Lung (tissue), 12 donors: ENCODE results near the gene OAS2. TPM values are rescaled to one million over a fixed set of nuclear protein-coding genes. Genes with fewer than 3 reads are reported as not detected.

Source experiments
- ATAC-seq: fragments of 200-7000 bp; cut with Tn5 transposase; one replicate; pipeline ENCODE4 v1.9.1; 2020; ENCODE audit warnings: moderate number of reproducible peaks; ENCODE audit not compliant: insufficient read depth, low FRiP score
- DNase-seq, 3 donors: peaks; one replicate each; pipeline ENCODE4 v3.0.0-alpha.2; 2013 to 2017
- H3K27ac ChIP-seq, 2 donors: one replicate each; pipeline ENCODE4 v1.5.1; 2013; ENCODE audit warnings: mild to moderate bottlenecking in 2 of 2, moderate library complexity in 2 of 2, control low read depth in 1 of 2, inconsistent platforms in 1 of 2, low read depth in 1 of 2, low read length in 1 of 2
- H3K27me3 ChIP-seq, 3 donors: one replicate each; pipeline ENCODE4 v1.5.1; 2013; ENCODE audit warnings: low read length in 2 of 3; ENCODE audit not compliant: control insufficient read depth in 3 of 3, insufficient read depth in 3 of 3
- H3K36me3 ChIP-seq, 4 donors: one replicate each; pipeline ENCODE4 v1.5.1; 2013; ENCODE audit warnings: low read length in 4 of 4, mild to moderate bottlenecking in 1 of 4, moderate library complexity in 1 of 4; ENCODE audit not compliant: control insufficient read depth in 4 of 4, insufficient read depth in 4 of 4
- H3K4me1 ChIP-seq, 5 donors: one replicate each; pipeline ENCODE4 v1.5.1; 2013; ENCODE audit warnings: low read length in 5 of 5, mild to moderate bottlenecking in 2 of 5, moderate library complexity in 1 of 5; ENCODE audit not compliant: control insufficient read depth in 5 of 5, insufficient read depth in 5 of 5
- H3K4me3 ChIP-seq: one replicate; pipeline ENCODE4 v1.5.1; 2013; ENCODE audit warnings: mild to moderate bottlenecking, control low read depth, moderate library complexity
- H3K9ac ChIP-seq, 2 donors: one replicate each; pipeline ENCODE4 v1.5.1; 2013; ENCODE audit warnings: low read length in 2 of 2, control low read depth in 1 of 2; ENCODE audit not compliant: insufficient read depth in 1 of 2
- H3K9me3 ChIP-seq, 4 donors: one replicate each; pipeline ENCODE4 v1.5.1; 2013; ENCODE audit warnings: low read length in 3 of 4, mild to moderate bottlenecking in 1 of 4, moderate library complexity in 1 of 4; ENCODE audit not compliant: control insufficient read depth in 4 of 4, insufficient read depth in 3 of 4
- WGBS, 2 donors: extraction: QIAGEN DNeasy Blood & Tissue Kit; methylation state at CpG; one replicate each; pipeline ENCODE4 v1.1.7; 2013; 5-methylcytosine and 5-hydroxymethylcytosine counted together
- polyA plus RNA-seq, 2 donors: library from polyadenylated mRNA; stranded (reverse); fragments of 200-250 nt; gene quantifications; one replicate each; pipeline ENCODE4 v1.2.1, GENCODE V29; 2013
- total RNA-seq, 2 donors: library from RNA; depleted of rRNA in 1 of 2; stranded (reverse); fragments of >200 nt in 1 of 2; gene quantifications; one replicate each; pipeline ENCODE4 v1.2.1, GENCODE V29; 2014 to 2021
- TF ChIP-seq, protein P1 (sequence below): IDR thresholded peaks from 2 replicates; pipeline ENCODE4 v1.5.1; 2012; ENCODE audit warnings: mild to moderate bottlenecking; ENCODE audit errors: control extremely low read depth, extremely low read depth
- donor health status: control.
- donor health status: control.
- donor health status: Bipolar disorder and iron deficiency.
- donor health status: healthy.
- donor health status: DM: yes; HTN: yes; CAD: no.

OAS2 gene
- total and polyA plus RNA-seq, 4 donors = 9.8 to 25.9 (median 16.1) TPM

DNA sequence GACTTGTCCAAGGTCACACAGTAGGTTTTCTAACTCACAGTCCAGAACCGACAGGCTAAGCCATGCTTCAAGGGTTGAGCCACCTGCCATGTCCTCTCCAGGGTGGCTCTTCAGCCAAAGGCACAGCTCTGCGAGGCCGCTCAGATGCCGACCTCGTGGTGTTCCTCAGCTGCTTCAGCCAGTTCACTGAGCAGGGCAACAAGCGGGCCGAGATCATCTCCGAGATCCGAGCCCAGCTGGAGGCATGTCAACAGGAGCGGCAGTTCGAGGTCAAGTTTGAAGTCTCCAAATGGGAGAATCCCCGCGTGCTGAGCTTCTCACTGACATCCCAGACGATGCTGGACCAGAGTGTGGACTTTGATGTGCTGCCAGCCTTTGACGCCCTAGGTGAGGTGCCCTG lies 12.7 kb upstream of the OAS2 start:
- WGBS, 2 donors = 93 to 95% methylated on average over 15 of the region's 15 CpGs
- H3K4me1 ChIP-seq = peaks cover 0 to 2% (median 0%) of the 10 kb centered on the region in 5 donors

DNA sequence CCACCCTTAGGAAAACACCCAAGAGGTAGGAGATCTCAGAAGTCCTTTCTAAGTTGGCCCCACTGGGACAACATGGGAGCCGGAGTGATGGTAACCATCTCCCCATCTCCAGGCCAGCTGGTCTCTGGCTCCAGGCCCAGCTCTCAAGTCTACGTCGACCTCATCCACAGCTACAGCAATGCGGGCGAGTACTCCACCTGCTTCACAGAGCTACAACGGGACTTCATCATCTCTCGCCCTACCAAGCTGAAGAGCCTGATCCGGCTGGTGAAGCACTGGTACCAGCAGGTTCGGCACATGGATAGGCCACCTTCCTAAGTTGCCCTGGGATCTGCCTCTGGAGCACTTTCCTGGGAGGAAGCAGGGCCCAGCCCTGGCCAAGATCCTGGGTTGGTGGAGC lies 11.0 kb upstream of the OAS2 start:
- Histone ChIP-seq H3K9me3 (peaks cover 0 to 2% (median 0%) of the 10 kb centered on the region in 4 donors), H3K4me3 (no peak overlapping the region), H3K4me1 (peaks cover 0 to 8% (median 0%) of the 10 kb centered on the region in 5 donors), H3K9ac (no peak overlapping the region), H3K27ac (no peak overlapping the region), H3K27me3 (no peaks in the 10 kb centered on the region), H3K36me3 (peaks cover 0 to 50% (median 20%) of the 10 kb centered on the region in 4 donors)
- DNase-seq (no peak), ATAC-seq (no peak)
- TF ChIP-seq, protein P1, sequence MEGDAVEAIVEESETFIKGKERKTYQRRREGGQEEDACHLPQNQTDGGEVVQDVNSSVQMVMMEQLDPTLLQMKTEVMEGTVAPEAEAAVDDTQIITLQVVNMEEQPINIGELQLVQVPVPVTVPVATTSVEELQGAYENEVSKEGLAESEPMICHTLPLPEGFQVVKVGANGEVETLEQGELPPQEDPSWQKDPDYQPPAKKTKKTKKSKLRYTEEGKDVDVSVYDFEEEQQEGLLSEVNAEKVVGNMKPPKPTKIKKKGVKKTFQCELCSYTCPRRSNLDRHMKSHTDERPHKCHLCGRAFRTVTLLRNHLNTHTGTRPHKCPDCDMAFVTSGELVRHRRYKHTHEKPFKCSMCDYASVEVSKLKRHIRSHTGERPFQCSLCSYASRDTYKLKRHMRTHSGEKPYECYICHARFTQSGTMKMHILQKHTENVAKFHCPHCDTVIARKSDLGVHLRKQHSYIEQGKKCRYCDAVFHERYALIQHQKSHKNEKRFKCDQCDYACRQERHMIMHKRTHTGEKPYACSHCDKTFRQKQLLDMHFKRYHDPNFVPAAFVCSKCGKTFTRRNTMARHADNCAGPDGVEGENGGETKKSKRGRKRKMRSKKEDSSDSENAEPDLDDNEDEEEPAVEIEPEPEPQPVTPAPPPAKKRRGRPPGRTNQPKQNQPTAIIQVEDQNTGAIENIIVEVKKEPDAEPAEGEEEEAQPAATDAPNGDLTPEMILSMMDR = no peak
- 97 to 98% methylated on average over 9 of the region's 9 CpGs for WGBS, 2 donors

More for the DNA sequence above, 12.7 kb upstream of the OAS2 start:
- Histone ChIP-seq H3K9ac (no peak overlapping the region), H3K9me3 (peaks cover 0 to 2% (median 0%) of the 10 kb centered on the region in 4 donors), H3K36me3 (peaks cover 4 to 56% (median 28%) of the 10 kb centered on the region in 4 donors), H3K27me3 (no peaks in the 10 kb centered on the region), H3K4me3 (no peak overlapping the region), H3K27ac (no peak overlapping the region)
- TF ChIP-seq, protein P1 = no peak
- ATAC-seq = no peak
- DNase-seq = no peak

DNA sequence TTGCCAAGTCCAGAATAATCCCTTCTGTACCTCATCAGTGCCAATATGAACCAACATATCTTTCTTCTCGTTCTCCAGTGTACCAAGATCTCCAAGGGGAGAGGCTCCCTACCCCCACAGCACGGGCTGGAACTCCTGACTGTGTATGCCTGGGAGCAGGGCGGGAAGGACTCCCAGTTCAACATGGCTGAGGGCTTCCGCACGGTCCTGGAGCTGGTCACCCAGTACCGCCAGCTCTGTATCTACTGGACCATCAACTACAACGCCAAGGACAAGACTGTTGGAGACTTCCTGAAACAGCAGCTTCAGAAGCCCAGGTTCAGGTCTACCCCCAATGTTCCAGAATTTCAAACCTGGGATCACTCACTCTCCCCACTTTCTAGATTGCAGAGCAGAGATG lies 10.5 kb upstream of the OAS2 start:
- Histone ChIP-seq H3K9me3 (no peaks in the 10 kb centered on the region), H3K4me1 (peaks cover 0 to 8% (median 0%) of the 10 kb centered on the region in 5 donors), H3K27ac (no peak overlapping the region), H3K9ac (no peak overlapping the region), H3K36me3 (peaks cover 0 to 45% (median 19%) of the 10 kb centered on the region in 4 donors), H3K27me3 (no peaks in the 10 kb centered on the region), H3K4me3 (no peak overlapping the region)
- ATAC-seq (no peak), DNase-seq (no peak)
- WGBS, 2 donors = 96 to 97% methylated on average over 7 of the region's 7 CpGs
- TF ChIP-seq, protein P1 = no peak
